HepG2 (cell line): Measurements from ENCODE around the gene GLI3. TPM values are rescaled to one million over a fixed set of nuclear protein-coding genes. Genes with fewer than 3 reads are reported as not detected.

Experiments used
- ATAC-seq: fragments of 200-7000 bp; cut with Tn5 transposase; 3 replicates; pipeline ENCODE4 v1.9.1; 2020; ENCODE audit warnings: mild to moderate bottlenecking, moderate library complexity
- BruUV-seq: library from RNA; stranded (reverse); fragments of 400-500 nt; replicated peaks from 2 replicates; lab custom pipeline; 2021; lab: Mats Ljungman, UMichigan
- CTCF ChIA-PET: fragments of 300-600 bp; formaldehyde crosslinking; extraction: SDS; loops from one replicate; lab custom pipeline; 2021; ENCODE audit warnings: low total read pairs, inconsistent platforms, low intra/inter-chr PET ratio; lab: Yijun Ruan, JAX
- POLR2A ChIA-PET: fragments of 350-600 bp; sonication (Branson Sonifier 250); formaldehyde crosslinking; loops from one replicate; lab custom pipeline; 2020; ENCODE audit warnings: antibody characterized with exemption, inconsistent platforms; lab: Yijun Ruan, JAX
- DNase-seq: peaks from one replicate; pipeline ENCODE4 v3.0.0-alpha.2; 2015; ENCODE audit warnings: low spot score
- FAIRE-seq: peaks from 3 replicates; lab custom pipeline; 2011; peaks lifted over from hg19 to GRCh38; lab: Jason Lieb, UNC
- H2AFZ ChIP-seq: one replicate; pipeline ENCODE4 v1.6.1; 2011; ENCODE audit warnings: low read length, inconsistent platforms
- H3K27ac ChIP-seq: fragments of 300-600 bp; 3 replicates; pipeline ENCODE4 v1.8.0; 2011; ENCODE audit warnings: mixed run types, mild to moderate bottlenecking, mixed read lengths, low read length, inconsistent platforms; ENCODE audit not compliant: insufficient read depth; ENCODE audit errors: extremely low read length
- H3K27me3 ChIP-seq, 2 experiments: fragments of 200-600 bp in 1 of 2; 2 replicates in 1 of 2; 3 replicates in 1 of 2; pipeline versions ENCODE4 v1.6.0 to v1.8.0; 2011; ENCODE audit warnings: low read length in 2 of 2, mild to moderate bottlenecking in 2 of 2, moderate library complexity in 2 of 2, inconsistent platforms in 1 of 2; ENCODE audit not compliant: insufficient read depth in 2 of 2, control insufficient read depth in 1 of 2
- H3K36me3 ChIP-seq, 2 experiments: fragments of 200-600 bp in 1 of 2; replicated peaks in 1 of 2; 2 replicates in 1 of 2; 3 replicates in 1 of 2; pipeline versions ENCODE4 v1.5.1 to v1.8.0; 2011; ENCODE audit warnings: low read length in 2 of 2, inconsistent platforms in 1 of 2; ENCODE audit not compliant: insufficient read depth in 2 of 2, control insufficient read depth in 1 of 2
- H3K4me1 ChIP-seq: 2 replicates; pipeline ENCODE4 v1.5.1; 2012; ENCODE audit warnings: low read length, inconsistent platforms; ENCODE audit not compliant: insufficient read depth
- H3K4me2 ChIP-seq: 2 replicates; pipeline ENCODE4 v1.6.0; 2011; ENCODE audit warnings: low read depth, low read length, inconsistent platforms
- H3K4me3 ChIP-seq, 3 experiments: fragments of 200-600 bp in 1 of 3; sonication (generic), shearing (Covaris generic) in 1 of 3; replicated peaks in 1 of 3; 2 replicates each; pipeline ENCODE4 v1.5.1; 2011 to 2016; ENCODE audit warnings: low read length in 3 of 3, inconsistent platforms in 2 of 3, low read depth in 2 of 3, mild to moderate bottlenecking in 2 of 3, control low read depth in 1 of 3, mixed read lengths in 1 of 3; ENCODE audit not compliant: insufficient read depth in 1 of 3
- H3K79me2 ChIP-seq: one replicate; pipeline ENCODE4 v1.6.1; 2011; ENCODE audit warnings: low read length, inconsistent platforms; ENCODE audit not compliant: insufficient read depth
- H3K9ac ChIP-seq: 2 replicates; pipeline ENCODE4 v1.6.0; 2011; ENCODE audit warnings: mild to moderate bottlenecking, low read depth, low read length, inconsistent platforms; ENCODE audit not compliant: insufficient read depth
- H3K9me3 ChIP-seq: 2 replicates; pipeline ENCODE4 v1.5.1; 2012; ENCODE audit warnings: mild to moderate bottlenecking, low read length
- H4K20me1 ChIP-seq: 2 replicates; pipeline ENCODE4 v1.6.0; 2011; ENCODE audit warnings: inconsistent platforms, mild to moderate bottlenecking, low read length, moderate library complexity; ENCODE audit not compliant: insufficient read depth
- ATM ChIP-seq: fragments of 450-650 bp; IDR thresholded peaks from 2 replicates; pipeline ENCODE4 v1.7.1; 2017; ENCODE audit warnings: mild to moderate bottlenecking, borderline replicate concordance
- GABPB1 ChIP-seq: IDR thresholded peaks from 2 replicates; pipeline ENCODE4 v1.6.1; 2016; ENCODE audit warnings: mild to moderate bottlenecking, missing genetic modification reagents, moderate library complexity, missing compliant biosample characterization
- GLI4 ChIP-seq: sonication (generic); formaldehyde crosslinking; IDR thresholded peaks from 2 replicates; pipeline ENCODE4 v1.5.1; 2020; ENCODE audit warnings: missing genetic modification reagents, mild to moderate bottlenecking, moderate library complexity, borderline replicate concordance
- MAFG ChIP-seq: sonication (generic); formaldehyde crosslinking; IDR thresholded peaks from 2 replicates; pipeline ENCODE4 v1.5.1; 2020; ENCODE audit warnings: mild to moderate bottlenecking, missing genetic modification reagents
- NCOR1 ChIP-seq: fragments of 200-600 bp; sonication (generic); IDR thresholded peaks from 2 replicates; pipeline ENCODE4 v1.7.0; 2017; ENCODE audit warnings: antibody characterized with exemption, low read length, borderline replicate concordance
- NR3C1 ChIP-seq: sonication (generic); formaldehyde crosslinking; IDR thresholded peaks from 2 replicates; pipeline ENCODE4 v1.4.0; 2020; ENCODE audit warnings: missing genetic modification reagents
- RFXAP ChIP-seq: sonication (generic); formaldehyde crosslinking; IDR thresholded peaks from 2 replicates; pipeline ENCODE4 v1.4.0; 2020; ENCODE audit warnings: missing genetic modification reagents, borderline replicate concordance
- SNAI1 ChIP-seq: sonication (generic); formaldehyde crosslinking; IDR thresholded peaks from 2 replicates; pipeline ENCODE4 v1.5.0; 2020; ENCODE audit warnings: mild to moderate bottlenecking, missing genetic modification reagents, borderline replicate concordance
- STAG1 ChIP-seq: sonication (generic); formaldehyde crosslinking; IDR thresholded peaks from 2 replicates; pipeline ENCODE4 v1.4.0; 2020; ENCODE audit warnings: missing genetic modification reagents
- ZKSCAN8 ChIP-seq: IDR thresholded peaks from 2 replicates; pipeline ENCODE4 v1.6.1; 2016; ENCODE audit warnings: borderline replicate concordance, missing genetic modification reagents, missing compliant biosample characterization
- ZNF331 ChIP-seq: sonication (generic); formaldehyde crosslinking; IDR thresholded peaks from 2 replicates; pipeline ENCODE4 v1.4.0; 2020; ENCODE audit warnings: missing genetic modification reagents
- ZNF672 ChIP-seq: sonication (generic); formaldehyde crosslinking; IDR thresholded peaks from 2 replicates; pipeline ENCODE4 v1.8.1; 2022; ENCODE audit warnings: missing genetic modification reagents
- ZNF775 ChIP-seq: sonication (generic); formaldehyde crosslinking; IDR thresholded peaks from 2 replicates; pipeline ENCODE4 v1.4.0; 2020; ENCODE audit warnings: missing genetic modification reagents, mild to moderate bottlenecking, moderate library complexity, borderline replicate concordance
- WGBS: methylation state at CpG from one replicate; pipeline ENCODE4 v1.1.6; 2017; ENCODE audit warnings: low lambda C conversion rate; 5-methylcytosine and 5-hydroxymethylcytosine counted together
- in situ Hi-C: cut with HindIII; loops from 2 replicates; pipeline ENCODE4 v1.10.0; 2017; ENCODE audit warnings: low pct_unique_long_range_greater_than_20kb; ENCODE audit not compliant: extremely low pct_ligation_motif_present
- intact Hi-C: fragments of 100-400 bp; cut with micrococcal nuclease; formaldehyde crosslinking; loops from one replicate; pipeline ENCODE4 v1.10.0; 2022; ENCODE audit not compliant: unreplicated experiment
- polyA plus RNA-seq, 8 experiments: library from polyadenylated mRNA; depleted of rRNA in 3 of 8; stranded (reverse) in 7 of 8; unstranded in 1 of 8; fragments of >200 nt; fragmentation: Illumina TruSeq in 4 of 8; extraction: Trizol in 4 of 8; gene quantifications; 2 replicates each; pipeline versions ENCODE4 v1.2.1 to v1.2.3, GENCODE V29; 2011 to 2016; ENCODE audit warnings: low read depth in 4 of 8, missing spikeins in 1 of 8, mixed read lengths in 1 of 8; ENCODE audit not compliant: insufficient read depth in 1 of 8
- total RNA-seq, 5 experiments: library from RNA; depleted of rRNA; stranded (reverse); fragments of >200 nt; fragmentation: Illumina TruSeq; extraction: Trizol; gene quantifications; 2 replicates each; pipeline ENCODE4 v1.2.3, GENCODE V29; 2016; ENCODE audit warnings: low read depth in 1 of 5
- TF ChIP-seq, protein P1 (sequence below): sonication (generic); formaldehyde crosslinking; IDR thresholded peaks from 2 replicates; pipeline ENCODE4 v1.4.0; 2020; ENCODE audit warnings: missing genetic modification reagents
- TF ChIP-seq, protein P2 (sequence below): sonication (generic); formaldehyde crosslinking; IDR thresholded peaks from 2 replicates; pipeline ENCODE4 v1.5.0; 2020; ENCODE audit warnings: mild to moderate bottlenecking, missing genetic modification reagents, moderate library complexity

Gene GLI3
- total and polyA plus RNA-seq, 2 of the 13 experiments (the other 11 are each of a cell fraction or from before 2014, with no cell fraction given) = not detected

DNA sequence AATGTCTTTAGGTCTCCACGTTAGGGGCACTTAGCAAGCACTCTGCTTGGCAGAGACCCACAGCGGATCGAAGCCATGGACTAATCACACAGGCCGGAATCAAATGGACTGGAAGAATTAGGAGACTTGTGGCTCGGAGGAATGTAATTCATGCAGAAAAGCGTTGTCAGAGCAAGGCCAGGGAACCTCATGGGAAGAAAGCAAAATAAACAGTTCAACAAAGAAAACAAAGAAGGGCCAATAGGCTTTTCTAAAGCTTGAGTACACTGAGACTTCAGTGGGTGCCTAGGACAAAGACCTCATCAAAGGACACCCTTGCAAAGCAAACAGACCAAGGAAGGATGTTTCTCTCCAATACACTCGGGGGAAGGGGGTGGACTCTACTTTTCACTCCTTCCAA is 171.1 kb downstream of the GLI3 start:
- Histone ChIP-seq H3K36me3 (no peaks in the 10 kb centered on the region), H3K79me2 (no peaks in the 10 kb centered on the region), H3K27me3 (0 out of 5 replicates have a peak, but pooled peaks cover 0 to 4% of the 10 kb centered on the region in 2 experiments), H3K4me3 (no peak overlapping the region), H3K4me2 (no peak overlapping the region), H3K9ac (no peak overlapping the region), H4K20me1 (no peaks in the 10 kb centered on the region), H3K9me3 (no peaks in the 10 kb centered on the region), H3K27ac (no peak overlapping the region), H3K4me1 (no peaks in the 10 kb centered on the region), H2AFZ (no peak overlapping the region)
- DNase-seq = no peak
- ATAC-seq = no peak
- POLR2A ChIA-PET = no interaction called here
- TF ChIP-seq ZKSCAN8 (CRISPR knock-in tag) (no peak), MAFG (CRISPR knock-in tag) (no peak), STAG1 (no peak), RFXAP (no peak), SNAI1 (no peak), ATM (no peak), GLI4 (CRISPR knock-in tag) (no peak), ZNF775 (no peak), ZNF672 (CRISPR knock-in tag) (no peak), GABPB1 (CRISPR knock-in tag) (no peak), NCOR1 (no peak), NR3C1 (no peak), ZNF331 (no peak)
- TF ChIP-seq, protein P1, sequence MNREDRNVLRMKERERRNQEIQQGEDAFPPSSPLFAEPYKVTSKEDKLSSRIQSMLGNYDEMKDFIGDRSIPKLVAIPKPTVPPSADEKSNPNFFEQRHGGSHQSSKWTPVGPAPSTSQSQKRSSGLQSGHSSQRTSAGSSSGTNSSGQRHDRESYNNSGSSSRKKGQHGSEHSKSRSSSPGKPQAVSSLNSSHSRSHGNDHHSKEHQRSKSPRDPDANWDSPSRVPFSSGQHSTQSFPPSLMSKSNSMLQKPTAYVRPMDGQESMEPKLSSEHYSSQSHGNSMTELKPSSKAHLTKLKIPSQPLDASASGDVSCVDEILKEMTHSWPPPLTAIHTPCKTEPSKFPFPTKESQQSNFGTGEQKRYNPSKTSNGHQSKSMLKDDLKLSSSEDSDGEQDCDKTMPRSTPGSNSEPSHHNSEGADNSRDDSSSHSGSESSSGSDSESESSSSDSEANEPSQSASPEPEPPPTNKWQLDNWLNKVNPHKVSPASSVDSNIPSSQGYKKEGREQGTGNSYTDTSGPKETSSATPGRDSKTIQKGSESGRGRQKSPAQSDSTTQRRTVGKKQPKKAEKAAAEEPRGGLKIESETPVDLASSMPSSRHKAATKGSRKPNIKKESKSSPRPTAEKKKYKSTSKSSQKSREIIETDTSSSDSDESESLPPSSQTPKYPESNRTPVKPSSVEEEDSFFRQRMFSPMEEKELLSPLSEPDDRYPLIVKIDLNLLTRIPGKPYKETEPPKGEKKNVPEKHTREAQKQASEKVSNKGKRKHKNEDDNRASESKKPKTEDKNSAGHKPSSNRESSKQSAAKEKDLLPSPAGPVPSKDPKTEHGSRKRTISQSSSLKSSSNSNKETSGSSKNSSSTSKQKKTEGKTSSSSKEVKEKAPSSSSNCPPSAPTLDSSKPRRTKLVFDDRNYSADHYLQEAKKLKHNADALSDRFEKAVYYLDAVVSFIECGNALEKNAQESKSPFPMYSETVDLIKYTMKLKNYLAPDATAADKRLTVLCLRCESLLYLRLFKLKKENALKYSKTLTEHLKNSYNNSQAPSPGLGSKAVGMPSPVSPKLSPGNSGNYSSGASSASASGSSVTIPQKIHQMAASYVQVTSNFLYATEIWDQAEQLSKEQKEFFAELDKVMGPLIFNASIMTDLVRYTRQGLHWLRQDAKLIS = no peak
- TF ChIP-seq, protein P2, sequence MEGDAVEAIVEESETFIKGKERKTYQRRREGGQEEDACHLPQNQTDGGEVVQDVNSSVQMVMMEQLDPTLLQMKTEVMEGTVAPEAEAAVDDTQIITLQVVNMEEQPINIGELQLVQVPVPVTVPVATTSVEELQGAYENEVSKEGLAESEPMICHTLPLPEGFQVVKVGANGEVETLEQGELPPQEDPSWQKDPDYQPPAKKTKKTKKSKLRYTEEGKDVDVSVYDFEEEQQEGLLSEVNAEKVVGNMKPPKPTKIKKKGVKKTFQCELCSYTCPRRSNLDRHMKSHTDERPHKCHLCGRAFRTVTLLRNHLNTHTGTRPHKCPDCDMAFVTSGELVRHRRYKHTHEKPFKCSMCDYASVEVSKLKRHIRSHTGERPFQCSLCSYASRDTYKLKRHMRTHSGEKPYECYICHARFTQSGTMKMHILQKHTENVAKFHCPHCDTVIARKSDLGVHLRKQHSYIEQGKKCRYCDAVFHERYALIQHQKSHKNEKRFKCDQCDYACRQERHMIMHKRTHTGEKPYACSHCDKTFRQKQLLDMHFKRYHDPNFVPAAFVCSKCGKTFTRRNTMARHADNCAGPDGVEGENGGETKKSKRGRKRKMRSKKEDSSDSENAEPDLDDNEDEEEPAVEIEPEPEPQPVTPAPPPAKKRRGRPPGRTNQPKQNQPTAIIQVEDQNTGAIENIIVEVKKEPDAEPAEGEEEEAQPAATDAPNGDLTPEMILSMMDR = no peak
- intact Hi-C loops (no loop called here), in situ Hi-C loops (no loop called here)
- no TSS peak for BruUV-seq
- CTCF ChIA-PET = no interaction called here
- no peak for FAIRE-seq
- WGBS = 32% methylated on average over 7 of the region's 7 CpGs
